Activated CD8-positive, alpha-beta T cell treated with anti-CD3 and anti-CD28 coated beads for 36 hours (primary cell): ENCODE results near the gene CXCL14. TPM values are rescaled to one million over a fixed set of nuclear protein-coding genes. Genes with fewer than 3 reads are reported as not detected.

Source experiments
- ATAC-seq: fragments of 200-7000 bp; cut with Tn5 transposase; one replicate; pipeline ENCODE4 v1.10.0; 2021; ENCODE audit warnings: mild to moderate bottlenecking, moderate library complexity
- CTCF ChIA-PET: fragments of 350-600 bp; sonication (Branson Sonifier 250); formaldehyde crosslinking; loops from one replicate; lab custom pipeline; 2021; ENCODE audit warnings: antibody characterized with exemption; lab: Charles Lee
- POLR2A ChIA-PET: fragments of 350-600 bp; sonication (Branson Sonifier 250); formaldehyde crosslinking; loops from one replicate; lab custom pipeline; 2021; ENCODE audit warnings: antibody characterized with exemption; lab: Charles Lee
- DNase-seq: peaks from one replicate; pipeline ENCODE4 v3.0.0-alpha.2; 2020
- H3K27ac Mint-ChIP-seq: one replicate; pipeline ENCODE4 v1.8.0; 2021; ENCODE audit warnings: mild to moderate bottlenecking, mixed read lengths
- H3K27me3 Mint-ChIP-seq: one replicate; pipeline ENCODE4 v1.8.0; 2021; ENCODE audit warnings: mixed read lengths
- H3K36me3 Mint-ChIP-seq: one replicate; pipeline ENCODE4 v1.8.0; 2021; ENCODE audit warnings: low read depth, mixed read lengths
- H3K4me1 Mint-ChIP-seq: one replicate; pipeline ENCODE4 v1.8.0; 2021; ENCODE audit warnings: low read depth, mixed read lengths
- H3K4me3 Mint-ChIP-seq: one replicate; pipeline ENCODE4 v1.8.0; 2021; ENCODE audit warnings: mild to moderate bottlenecking, moderate library complexity, mixed read lengths
- H3K9me3 Mint-ChIP-seq: one replicate; pipeline ENCODE4 v1.8.0; 2021; ENCODE audit warnings: mixed read lengths
- intact Hi-C: fragments of 100-400 bp; cut with micrococcal nuclease; formaldehyde crosslinking; loops from one replicate; pipeline ENCODE4 v1.10.0; 2022
- total RNA-seq, 2 experiments: library from RNA; stranded (reverse); gene quantifications; one replicate each; pipeline ENCODE4 v1.2.3, GENCODE V29; 2021
- TF ChIP-seq, protein P1 (sequence below): fragments of 200-600 bp; IDR thresholded peaks from one replicate; pipeline ENCODE4 v1.8.0; 2022; ENCODE audit warnings: antibody characterized with exemption, mild to moderate bottlenecking

Gene CXCL14
- total RNA-seq, 2 experiments from 2014 or later, result not detected

GRCh38 chr5:135521964-135522363, 56.8 kb downstream of the CXCL14 start:
- intact Hi-C loops, result no loop called here
- no peaks in the 10 kb centered on the region for H3K36me3 Mint-ChIP-seq
- no peaks in the 10 kb centered on the region for H3K9me3 Mint-ChIP-seq
- no peaks in the 10 kb centered on the region for H3K4me1 Mint-ChIP-seq
- H3K4me3 Mint-ChIP-seq, result no peak overlapping the region
- CTCF ChIA-PET, result interaction anchor here (0.7 kb wide), 1 partner anchor 64 kb away, joined by 3 read pairs; no protein-coding TSS in a partner anchor
- H3K27me3 Mint-ChIP-seq, result peaks cover 34% of the 10 kb centered on the region
- DNase-seq (no peak), ATAC-seq (no peak)
- no peak overlapping the region for H3K27ac Mint-ChIP-seq
- POLR2A ChIA-PET, result no interaction called here
- TF ChIP-seq, protein P1, sequence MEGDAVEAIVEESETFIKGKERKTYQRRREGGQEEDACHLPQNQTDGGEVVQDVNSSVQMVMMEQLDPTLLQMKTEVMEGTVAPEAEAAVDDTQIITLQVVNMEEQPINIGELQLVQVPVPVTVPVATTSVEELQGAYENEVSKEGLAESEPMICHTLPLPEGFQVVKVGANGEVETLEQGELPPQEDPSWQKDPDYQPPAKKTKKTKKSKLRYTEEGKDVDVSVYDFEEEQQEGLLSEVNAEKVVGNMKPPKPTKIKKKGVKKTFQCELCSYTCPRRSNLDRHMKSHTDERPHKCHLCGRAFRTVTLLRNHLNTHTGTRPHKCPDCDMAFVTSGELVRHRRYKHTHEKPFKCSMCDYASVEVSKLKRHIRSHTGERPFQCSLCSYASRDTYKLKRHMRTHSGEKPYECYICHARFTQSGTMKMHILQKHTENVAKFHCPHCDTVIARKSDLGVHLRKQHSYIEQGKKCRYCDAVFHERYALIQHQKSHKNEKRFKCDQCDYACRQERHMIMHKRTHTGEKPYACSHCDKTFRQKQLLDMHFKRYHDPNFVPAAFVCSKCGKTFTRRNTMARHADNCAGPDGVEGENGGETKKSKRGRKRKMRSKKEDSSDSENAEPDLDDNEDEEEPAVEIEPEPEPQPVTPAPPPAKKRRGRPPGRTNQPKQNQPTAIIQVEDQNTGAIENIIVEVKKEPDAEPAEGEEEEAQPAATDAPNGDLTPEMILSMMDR, result no peak

Other genes starting within 250 kb of the CXCL14 start
- 100 to 1,000 TPM; 170 to 179 TPM for gene MACROH2A1, start 179.8 kb downstream of the CXCL14 start, total RNA-seq
- gene DCANP1, start 131.6 kb downstream of the CXCL14 start, total RNA-seq, result not detected
- gene TIFAB, start 126.6 kb downstream of the CXCL14 start, total RNA-seq, result not detected
- not detected for gene NEUROG1, start 43.0 kb downstream of the CXCL14 start, total RNA-seq